ENCODE results near the gene IFNA10. TPM values are rescaled to one million over a fixed set of nuclear protein-coding genes. Genes with fewer than 3 reads are reported as not detected.
A peak's percentile ranks its signal among the peaks of the same experiment; 100 is the strongest.
"Not testable (repeated sequence)": the region's sequence is repeated elsewhere in the genome, so short reads cannot be mapped to it uniquely, and the experiment has no call there.

The IFNA10 gene
- total and polyA plus RNA-seq, 3 experiments from 2014 or later, result not detected

DNA sequence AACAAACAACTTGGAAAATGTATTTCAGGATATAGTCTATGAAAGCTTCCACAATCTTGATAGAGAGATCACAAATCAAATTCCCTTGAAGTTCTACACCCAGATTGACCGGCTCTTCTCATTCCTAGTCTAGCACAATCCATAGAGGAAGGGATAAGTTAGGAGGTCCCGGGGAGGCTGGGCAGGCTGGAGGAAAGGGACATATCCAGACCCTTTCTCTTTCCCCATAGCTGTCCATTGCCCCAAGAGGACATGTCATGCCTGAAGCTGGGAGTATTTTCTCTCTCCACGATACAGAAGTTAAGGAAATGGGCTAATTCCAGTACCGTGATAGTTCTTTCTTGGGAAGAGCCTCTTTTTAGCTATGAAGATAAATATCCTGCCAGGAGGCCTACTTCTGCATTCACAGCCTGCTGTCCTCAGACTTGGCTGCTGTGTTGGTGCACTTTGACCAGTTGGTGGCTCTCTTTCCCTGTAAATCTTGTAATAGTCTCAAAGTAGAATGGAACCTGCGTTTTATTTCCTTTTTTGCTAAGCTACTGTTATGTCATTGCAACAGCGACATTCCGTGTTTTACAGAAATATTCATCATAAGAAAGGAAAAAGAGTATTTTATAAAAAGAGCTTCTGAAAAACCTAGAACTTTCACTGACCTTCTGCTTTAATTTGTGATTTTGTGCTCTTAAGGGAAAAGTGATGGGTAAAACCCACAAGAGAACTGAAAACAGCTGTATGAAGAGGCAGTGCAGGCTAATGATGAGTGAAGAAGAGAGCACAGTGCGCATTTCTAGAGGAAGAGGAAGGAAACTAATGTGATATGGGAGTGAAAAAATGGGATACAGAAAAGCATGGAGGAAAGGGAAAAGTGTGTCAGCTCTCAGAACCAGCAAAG, 28.8 kb upstream of the IFNA10 start:
- H3K9me3 Mint-ChIP-seq; H3K27me3 ChIP-seq (ENCODE audit: insufficient read depth, low read length, poor library complexity, severe bottlenecking); H3K4me3 ChIP-seq (ENCODE audit: low read length); H3K36me3 Mint-ChIP-seq; H3K27ac ChIP-seq (ENCODE audit: low read depth, low read length); H3K4me1 ChIP-seq (ENCODE audit: insufficient read depth, low read length); H3K36me3 ChIP-seq (ENCODE audit: insufficient read depth, low read length); H3K9me3 ChIP-seq (ENCODE audit: low read length): not testable (repeated sequence)
- peaks cover 13 to 22% of the 10 kb centered on the region in 2 donors for H3K27me3 Mint-ChIP-seq
- DNase-seq, result peak in 2 of 5 donors; percentile 21 to 39
- peak overlapping the region; percentile 25 to 61 (median 48) for H3K4me3 Mint-ChIP-seq
- ChIA-PET POLR2A (interaction anchor here (0.6 kb wide), 1 partner anchor 567 kb away, joined by 4 read pairs; the partner anchor contains the start of gene MTAP), CTCF (interaction anchor here (0.6 to 2.1 kb wide), 24 partner anchors 10 to 555 kb away, joined by 3 to 11 read pairs (median 4); no protein-coding TSS in a partner anchor)
- H3K4me1 Mint-ChIP-seq, result peaks cover 9 to 13% (median 12%) of the 10 kb centered on the region in 3 donors
- peak overlapping the region in 1 of 8 donors; percentile 74 for H3K27ac Mint-ChIP-seq

GRCh38 chr9:21234153-21234687, 27.3 kb upstream of the IFNA10 start:
- Histone ChIP-seq H3K9me3 (ENCODE audit: low read length) (no peaks in the 10 kb centered on the region), H3K27me3 (ENCODE audit: insufficient read depth, low read length, poor library complexity, severe bottlenecking) (no peaks in the 10 kb centered on the region), H3K36me3 (ENCODE audit: insufficient read depth, low read length) (no peaks in the 10 kb centered on the region), H3K4me1 (ENCODE audit: insufficient read depth, low read length) (peaks cover 5% of the 10 kb centered on the region), H3K4me3 (ENCODE audit: low read length) (no peak overlapping the region), H3K27ac (ENCODE audit: low read depth, low read length) (no peak overlapping the region)
- H3K27me3 Mint-ChIP-seq, result peaks cover 9 to 17% of the 10 kb centered on the region in 2 donors
- no peak for DNase-seq
- no peak overlapping the region for H3K4me3 Mint-ChIP-seq
- no peak overlapping the region for H3K27ac Mint-ChIP-seq
- no peaks in the 10 kb centered on the region for H3K9me3 Mint-ChIP-seq
- POLR2A ChIA-PET, result no interaction called here
- no peaks in the 10 kb centered on the region for H3K36me3 Mint-ChIP-seq
- CTCF ChIA-PET, result interaction anchor here (1.3 to 2.1 kb wide), 2 partner anchors 25 to 51 kb away, joined by 3 to 5 read pairs; no protein-coding TSS in a partner anchor
- peaks cover 9 to 13% (median 12%) of the 10 kb centered on the region in 3 donors for H3K4me1 Mint-ChIP-seq

GRCh38 chr9:21233258-21233657, 26.3 kb upstream of the IFNA10 start:
- H3K4me1 Mint-ChIP-seq, result peaks cover 9 to 13% (median 12%) of the 10 kb centered on the region in 3 donors
- Histone ChIP-seq H3K4me1 (ENCODE audit: insufficient read depth, low read length) (peaks cover 5% of the 10 kb centered on the region), H3K9me3 (ENCODE audit: low read length) (no peaks in the 10 kb centered on the region), H3K36me3 (ENCODE audit: insufficient read depth, low read length) (no peaks in the 10 kb centered on the region), H3K4me3 (ENCODE audit: low read length) (no peak overlapping the region), H3K27ac (ENCODE audit: low read depth, low read length) (no peak overlapping the region), H3K27me3 (ENCODE audit: insufficient read depth, low read length, poor library complexity, severe bottlenecking) (no peaks in the 10 kb centered on the region)
- H3K27ac Mint-ChIP-seq, result no peak overlapping the region
- no peaks in the 10 kb centered on the region for H3K36me3 Mint-ChIP-seq
- ChIA-PET CTCF (no interaction called here), POLR2A (no interaction called here)
- H3K27me3 Mint-ChIP-seq, result peaks cover 9 to 12% of the 10 kb centered on the region in 2 donors
- no peak for DNase-seq
- H3K4me3 Mint-ChIP-seq, result no peak overlapping the region
- H3K9me3 Mint-ChIP-seq, result no peaks in the 10 kb centered on the region

- POLR2A ChIA-PET, result no interaction called here
- H3K4me3 ChIP-seq (ENCODE audit: low read length), result no peak within 1 kb of the TSS
- H3K4me1 ChIP-seq (ENCODE audit: insufficient read depth, low read length), result no peaks in the 10 kb centered on the region
- Mint-ChIP-seq H3K4me1 (no peaks in the 10 kb centered on the region), H3K9me3 (no peaks in the 10 kb centered on the region), H3K36me3 (no peaks in the 10 kb centered on the region), H3K4me3 (no peak within 1 kb of the TSS), H3K27ac (peak within 1 kb of the TSS in 1 of 8 donors; percentile 40), H3K27me3 (peaks cover 6 to 17% of the 10 kb centered on the region in 2 donors)
- H3K36me3 ChIP-seq (ENCODE audit: insufficient read depth, low read length), result no peaks in the 10 kb centered on the region
- no peak for DNase-seq
- H3K27ac ChIP-seq (ENCODE audit: low read depth, low read length), result no peak within 1 kb of the TSS
- no peaks in the 10 kb centered on the region for H3K27me3 ChIP-seq (ENCODE audit: insufficient read depth, low read length, poor library complexity, severe bottlenecking)
- CTCF ChIA-PET, result no interaction called here
- no peaks in the 10 kb centered on the region for H3K9me3 ChIP-seq (ENCODE audit: low read length)
Measured at GRCh38 chr9:21228122-21228521, 21.2 kb upstream of the IFNA10 start, which contains the start of gene IFNA17. IFNA17 (minus strand) TSS chr9:21228222; CDS start chr9:21228173, 49 bp downstream.

- H3K27ac Mint-ChIP-seq; CTCF ChIA-PET; H3K36me3 ChIP-seq (ENCODE audit: insufficient read depth, low read length); H3K4me3 Mint-ChIP-seq; H3K9me3 Mint-ChIP-seq; H3K27ac ChIP-seq (ENCODE audit: low read depth, low read length); H3K9me3 ChIP-seq (ENCODE audit: low read length); H3K4me1 ChIP-seq (ENCODE audit: insufficient read depth, low read length); H3K27me3 ChIP-seq (ENCODE audit: insufficient read depth, low read length, poor library complexity, severe bottlenecking); H3K4me3 ChIP-seq (ENCODE audit: low read length); DNase-seq; POLR2A ChIA-PET; H3K36me3 Mint-ChIP-seq; H3K4me1 Mint-ChIP-seq: not testable (repeated sequence)
- H3K27me3 Mint-ChIP-seq, result peaks cover 15 to 57% of the 10 kb centered on the region in 2 donors
Measured at GRCh38 chr9:21217211-21217610, 10.3 kb upstream of the IFNA10 start, which contains the start of gene IFNA16. IFNA16 (minus strand) TSS chr9:21217311; CDS start chr9:21217305, 6 bp downstream.

DNA sequence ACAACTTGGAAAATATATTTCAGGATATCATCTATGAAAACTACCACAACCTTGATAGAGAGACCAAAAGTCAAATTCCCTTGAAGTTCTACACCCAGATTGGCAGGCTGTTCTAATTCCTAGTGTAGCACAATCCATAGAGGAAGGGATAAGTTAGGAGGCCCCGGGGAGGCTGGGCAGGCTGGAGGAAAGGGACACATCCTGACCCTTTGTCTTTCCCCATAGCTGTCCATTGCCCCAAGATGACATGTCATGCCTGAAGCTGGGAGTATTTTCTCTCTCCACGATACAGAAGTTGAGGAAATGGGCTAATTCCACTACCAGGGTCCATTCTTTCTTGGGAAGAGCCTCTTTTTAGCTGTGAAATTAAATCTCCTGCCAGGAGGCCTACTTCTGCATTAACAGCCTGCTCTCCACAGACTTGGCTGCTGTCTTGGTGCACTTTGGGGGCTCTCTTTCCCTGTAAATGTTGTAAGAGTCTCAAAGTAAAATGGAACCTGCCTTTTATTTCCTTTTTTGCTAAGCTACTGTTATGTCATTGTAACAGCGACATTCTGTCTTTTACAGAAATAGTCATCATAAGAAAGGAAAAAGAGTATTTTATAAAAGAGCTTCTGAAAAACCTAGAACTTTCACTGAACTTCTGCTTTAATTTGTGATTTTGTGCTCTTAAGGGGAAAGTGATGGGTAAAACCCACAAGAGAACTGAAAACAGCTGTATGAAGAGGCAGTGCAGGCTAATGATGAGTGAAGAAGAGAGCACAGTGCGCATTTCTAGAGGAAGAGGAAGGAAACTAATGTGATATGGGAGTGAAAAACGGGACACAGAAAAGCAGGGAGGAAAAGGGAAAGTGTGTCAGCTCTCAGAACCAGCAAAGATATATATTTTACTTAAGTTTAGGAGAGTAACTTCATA, 6.7 kb upstream of the IFNA10 start:
- H3K4me1 Mint-ChIP-seq; DNase-seq; H3K36me3 Mint-ChIP-seq; H3K27ac ChIP-seq (ENCODE audit: low read depth, low read length); H3K4me1 ChIP-seq (ENCODE audit: insufficient read depth, low read length); H3K9me3 ChIP-seq (ENCODE audit: low read length); H3K9me3 Mint-ChIP-seq; H3K27ac Mint-ChIP-seq; H3K27me3 ChIP-seq (ENCODE audit: insufficient read depth, low read length, poor library complexity, severe bottlenecking); H3K36me3 ChIP-seq (ENCODE audit: insufficient read depth, low read length); POLR2A ChIA-PET; H3K4me3 ChIP-seq (ENCODE audit: low read length): not testable (repeated sequence)
- H3K4me3 Mint-ChIP-seq, result peak overlapping the region in 4 of 7 donors; percentile 25 to 64 (median 38)
- peaks cover 3 to 30% of the 10 kb centered on the region in 2 donors for H3K27me3 Mint-ChIP-seq
- CTCF ChIA-PET, result interaction anchor here (1.3 to 2.8 kb wide), 2 partner anchors 18 to 60 kb away, joined by 3 to 10 read pairs; no protein-coding TSS in a partner anchor

- H3K27ac Mint-ChIP-seq; POLR2A ChIA-PET; H3K9me3 ChIP-seq (ENCODE audit: low read length); H3K4me1 ChIP-seq (ENCODE audit: insufficient read depth, low read length); H3K4me3 Mint-ChIP-seq; H3K27me3 ChIP-seq (ENCODE audit: insufficient read depth, low read length, poor library complexity, severe bottlenecking); H3K9me3 Mint-ChIP-seq; H3K36me3 Mint-ChIP-seq; H3K4me1 Mint-ChIP-seq; H3K4me3 ChIP-seq (ENCODE audit: low read length); DNase-seq; H3K36me3 ChIP-seq (ENCODE audit: insufficient read depth, low read length); H3K27ac ChIP-seq (ENCODE audit: low read depth, low read length): not testable (repeated sequence)
- peaks cover 4 to 20% of the 10 kb centered on the region in 2 donors for H3K27me3 Mint-ChIP-seq
- CTCF ChIA-PET, result interaction anchor here (1.3 to 2.8 kb wide), 2 partner anchors 17 to 58 kb away, joined by 3 to 10 read pairs; no protein-coding TSS in a partner anchor
Measured at GRCh38 chr9:21212160-21212559, 5.2 kb upstream of the IFNA10 start.

All from CD8-positive, alpha-beta memory T cell (primary cell).